Endothelial cell (in vitro differentiated cells): ENCODE measurements around the gene GTF2F2. TPM values are rescaled to one million over a fixed set of nuclear protein-coding genes. Genes with fewer than 3 reads are reported as not detected.
"Not testable (repeated sequence)": the region's sequence is repeated elsewhere in the genome, so short reads cannot be mapped to it uniquely, and the experiment has no call there.

Source experiments
- DNase-seq: peaks from one replicate; pipeline ENCODE4 v3.0.0; 2021; ENCODE audit warnings: low spot score
- H3K27ac Mint-ChIP-seq: one replicate; pipeline ENCODE4 v1.8.0; 2021; ENCODE audit warnings: mixed read lengths, inconsistent platforms; ENCODE audit not compliant: unreplicated experiment
- H3K27me3 Mint-ChIP-seq: one replicate; pipeline ENCODE4 v1.8.0; 2021; ENCODE audit warnings: mild to moderate bottlenecking, moderate library complexity, mixed read lengths, inconsistent platforms; ENCODE audit not compliant: unreplicated experiment
- H3K36me3 Mint-ChIP-seq: one replicate; pipeline ENCODE4 v1.8.0; 2021; ENCODE audit warnings: mild to moderate bottlenecking, low read depth, mixed read lengths, inconsistent platforms; ENCODE audit not compliant: unreplicated experiment
- H3K4me1 Mint-ChIP-seq: one replicate; pipeline ENCODE4 v1.8.0; 2021; ENCODE audit warnings: mild to moderate bottlenecking, mixed read lengths, inconsistent platforms; ENCODE audit not compliant: unreplicated experiment
- H3K4me3 Mint-ChIP-seq: one replicate; pipeline ENCODE4 v1.8.0; 2021; ENCODE audit warnings: mild to moderate bottlenecking, mixed read lengths, inconsistent platforms; ENCODE audit not compliant: unreplicated experiment
- H3K9me3 Mint-ChIP-seq: one replicate; pipeline ENCODE4 v1.8.0; 2021; ENCODE audit warnings: mixed read lengths, inconsistent platforms; ENCODE audit not compliant: unreplicated experiment
- CTCF ChIP-seq: fragments of 200-600 bp; sonication (generic); IDR thresholded peaks from one replicate; pipeline ENCODE4 v1.5.0; 2021; ENCODE audit warnings: antibody characterized with exemption; ENCODE audit not compliant: unreplicated experiment
- total RNA-seq: library from RNA; stranded (reverse); fragmentation: NEBNext Ultra II Directional; extraction: Animal tissue kit (Norgen Biotek cat#: 25700); gene quantifications from one replicate; pipeline ENCODE4 v1.2.1, GENCODE V29; 2021; ENCODE audit not compliant: unreplicated experiment

The GTF2F2 gene
- total RNA-seq, 1 donor from 2014 or later: 13.6 TPM

GRCh38 chr13:45297456-45298205 lies 177.3 kb downstream of the GTF2F2 start:
- Mint-ChIP-seq H3K9me3 (no peaks in the 10 kb centered on the region), H3K36me3 (no peaks in the 10 kb centered on the region), H3K27me3 (peaks cover 12% of the 10 kb centered on the region), H3K4me1 (peaks cover 12% of the 10 kb centered on the region), H3K27ac (peak overlapping the region; percentile 6), H3K4me3 (no peak overlapping the region)
- TF ChIP-seq CTCF: no peak
- DNase-seq: no peak

- no peaks in the 10 kb centered on the region for H3K9me3 Mint-ChIP-seq
- no peak for DNase-seq
- no peak for TF ChIP-seq CTCF
- H3K27ac Mint-ChIP-seq: peak overlapping the region; percentile 6
- no peaks in the 10 kb centered on the region for H3K36me3 Mint-ChIP-seq
- peaks cover 12% of the 10 kb centered on the region for H3K4me1 Mint-ChIP-seq
- H3K27me3 Mint-ChIP-seq: peaks cover 12% of the 10 kb centered on the region
- H3K4me3 Mint-ChIP-seq: no peak overlapping the region
These were observed 177.8 kb downstream of the GTF2F2 start for GRCh38 chr13:45298206-45298505.

GRCh38 chr13:45298550-45298949 lies 178.2 kb downstream of the GTF2F2 start:
- peaks cover 12% of the 10 kb centered on the region for H3K27me3 Mint-ChIP-seq

GRCh38 chr13:45299194-45299593 lies 178.9 kb downstream of the GTF2F2 start:
- TF ChIP-seq CTCF: no peak
- Mint-ChIP-seq H3K27me3 (peaks cover 12% of the 10 kb centered on the region), H3K4me1 (peaks cover 12% of the 10 kb centered on the region), H3K9me3 (no peaks in the 10 kb centered on the region), H3K36me3 (no peaks in the 10 kb centered on the region), H3K4me3 (no peak overlapping the region), H3K27ac (no peak overlapping the region)
- DNase-seq: no peak

More at GRCh38 chr13:45298550-45298949, 178.2 kb downstream of the GTF2F2 start:
- H3K4me1 Mint-ChIP-seq: peaks cover 12% of the 10 kb centered on the region
- not testable (repeated sequence) for H3K4me3 Mint-ChIP-seq, H3K36me3 Mint-ChIP-seq, H3K9me3 Mint-ChIP-seq, DNase-seq
- peak overlapping the region; percentile 6 for H3K27ac Mint-ChIP-seq

- H3K36me3 Mint-ChIP-seq: no peaks in the 10 kb centered on the region
- no peak overlapping the region for H3K27ac Mint-ChIP-seq
- no peak overlapping the region for H3K4me3 Mint-ChIP-seq
- TF ChIP-seq CTCF: no peak
- no peaks in the 10 kb centered on the region for H3K9me3 Mint-ChIP-seq
- peaks cover 10% of the 10 kb centered on the region for H3K27me3 Mint-ChIP-seq
- DNase-seq: no peak
- H3K4me1 Mint-ChIP-seq: peaks cover 12% of the 10 kb centered on the region
These were observed 180.1 kb downstream of the GTF2F2 start for GRCh38 chr13:45300190-45300985.
